GM06990 (cell line): Measurements from ENCODE around the gene MYH6.

Source experiments
- DNase-seq: peaks from one replicate; pipeline ENCODE4 v3.0.0-alpha.2; 2011; ENCODE audit not compliant: insufficient read length; ENCODE audit errors: extremely low read depth
- H3K27me3 ChIP-seq: replicated peaks from 2 replicates; pipeline ENCODE4 v1.6.0; 2011; ENCODE audit warnings: low read length; ENCODE audit not compliant: control insufficient read depth, insufficient read depth
- H3K36me3 ChIP-seq: 2 replicates; pipeline ENCODE4 v1.5.1; 2011; ENCODE audit warnings: low read length; ENCODE audit not compliant: control insufficient read depth, insufficient read depth
- H3K4me3 ChIP-seq: replicated peaks from 2 replicates; pipeline ENCODE4 v1.5.1; 2011; ENCODE audit warnings: low read depth, mild to moderate bottlenecking, control low read depth, low read length
- TF ChIP-seq, protein P1 (sequence below): IDR thresholded peaks from 2 replicates; pipeline ENCODE4 v1.5.1; 2011; ENCODE audit warnings: low read length, control low read depth, mild to moderate bottlenecking, inconsistent platforms; ENCODE audit not compliant: insufficient read depth, poor library complexity, severe bottlenecking

The MYH6 gene

DNA sequence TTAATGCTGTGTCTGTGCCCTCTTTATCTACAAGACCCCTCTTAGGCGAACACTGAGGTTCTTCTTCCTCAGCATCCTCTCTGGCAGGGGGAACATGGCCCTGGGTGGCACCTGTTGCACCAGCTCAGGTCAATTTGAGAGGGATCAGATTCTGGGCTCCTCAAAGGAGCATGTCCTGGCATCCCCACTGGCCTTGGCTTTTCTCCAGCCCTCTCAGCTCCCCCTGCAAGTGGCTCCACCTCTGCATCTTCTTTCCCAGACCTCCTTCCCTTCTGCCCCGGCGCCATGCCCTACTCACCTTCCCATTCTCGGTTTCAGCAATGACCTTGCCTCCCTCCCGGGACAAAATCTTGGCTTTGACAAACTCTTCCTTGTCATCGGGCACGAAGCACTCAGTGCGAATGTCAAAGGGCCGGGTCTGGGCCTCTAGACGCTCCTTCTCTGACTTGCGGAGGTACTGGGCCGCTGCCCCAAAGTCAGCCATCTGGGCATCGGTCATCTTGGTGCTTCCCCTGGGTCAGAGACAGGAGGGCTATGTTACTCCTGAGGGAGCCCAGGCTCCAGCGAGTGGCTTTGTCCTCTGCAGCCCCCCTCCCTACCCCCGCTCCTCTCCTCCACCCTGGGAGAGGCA is 1.2 kb downstream of the MYH6 start:
- Histone ChIP-seq H3K27me3 (peaks cover 4% of the 10 kb centered on the region), H3K4me3 (no peak overlapping the region), H3K36me3 (no peaks in the 10 kb centered on the region)
- no peak for DNase-seq
- TF ChIP-seq, protein P1, sequence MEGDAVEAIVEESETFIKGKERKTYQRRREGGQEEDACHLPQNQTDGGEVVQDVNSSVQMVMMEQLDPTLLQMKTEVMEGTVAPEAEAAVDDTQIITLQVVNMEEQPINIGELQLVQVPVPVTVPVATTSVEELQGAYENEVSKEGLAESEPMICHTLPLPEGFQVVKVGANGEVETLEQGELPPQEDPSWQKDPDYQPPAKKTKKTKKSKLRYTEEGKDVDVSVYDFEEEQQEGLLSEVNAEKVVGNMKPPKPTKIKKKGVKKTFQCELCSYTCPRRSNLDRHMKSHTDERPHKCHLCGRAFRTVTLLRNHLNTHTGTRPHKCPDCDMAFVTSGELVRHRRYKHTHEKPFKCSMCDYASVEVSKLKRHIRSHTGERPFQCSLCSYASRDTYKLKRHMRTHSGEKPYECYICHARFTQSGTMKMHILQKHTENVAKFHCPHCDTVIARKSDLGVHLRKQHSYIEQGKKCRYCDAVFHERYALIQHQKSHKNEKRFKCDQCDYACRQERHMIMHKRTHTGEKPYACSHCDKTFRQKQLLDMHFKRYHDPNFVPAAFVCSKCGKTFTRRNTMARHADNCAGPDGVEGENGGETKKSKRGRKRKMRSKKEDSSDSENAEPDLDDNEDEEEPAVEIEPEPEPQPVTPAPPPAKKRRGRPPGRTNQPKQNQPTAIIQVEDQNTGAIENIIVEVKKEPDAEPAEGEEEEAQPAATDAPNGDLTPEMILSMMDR = no peak

DNA sequence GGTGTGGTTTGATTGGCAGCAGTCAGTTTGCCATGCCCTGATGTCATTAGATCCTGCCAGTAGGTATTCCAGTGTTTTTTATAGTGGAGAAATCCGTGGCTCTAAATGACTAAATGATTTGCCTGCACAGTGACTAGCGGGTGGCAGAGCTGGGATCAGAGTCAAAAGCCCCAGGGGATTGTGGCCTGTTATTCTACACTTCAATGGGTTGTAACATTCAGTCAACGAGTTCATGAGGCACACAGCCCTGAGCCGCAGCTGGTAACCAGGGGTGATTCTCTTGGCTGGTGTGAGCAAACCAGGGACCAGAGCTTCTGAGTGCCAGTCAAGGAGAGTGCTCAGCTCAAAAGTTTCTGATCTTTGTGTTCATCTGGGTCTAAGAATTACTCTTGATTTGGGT is 1.8 kb downstream of the MYH6 start:
- no peak for DNase-seq
- Histone ChIP-seq H3K27me3 (peaks cover 5% of the 10 kb centered on the region), H3K36me3 (no peaks in the 10 kb centered on the region), H3K4me3 (no peak overlapping the region)
- TF ChIP-seq, protein P1 = no peak

DNA sequence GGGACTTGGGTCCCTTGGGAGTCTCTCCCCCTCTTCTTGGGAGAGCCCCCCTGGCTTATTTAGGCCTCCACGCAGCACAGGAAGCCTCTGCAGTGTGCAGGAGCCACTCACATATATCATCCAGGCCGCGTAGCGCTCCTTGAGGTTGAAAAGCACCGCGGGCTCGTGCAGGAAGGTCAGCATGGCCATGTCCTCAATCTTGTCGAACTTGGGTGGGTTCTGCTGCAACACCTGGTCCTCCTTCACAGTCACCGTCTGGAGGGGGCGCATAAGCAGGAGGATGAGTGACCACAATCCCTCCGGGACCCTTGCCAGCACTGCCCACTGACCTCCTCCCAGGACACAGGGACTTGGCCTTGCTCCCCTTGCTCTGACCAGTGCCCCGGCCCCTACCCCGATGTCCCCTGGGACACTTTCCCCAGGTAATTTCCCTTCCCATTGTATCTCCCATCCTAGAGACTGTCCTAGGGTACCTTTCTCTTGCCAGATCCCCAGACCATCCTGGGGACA is 2.5 kb downstream of the MYH6 start:
- H3K36me3 ChIP-seq = no peaks in the 10 kb centered on the region
- no peak overlapping the region for H3K4me3 ChIP-seq
- TF ChIP-seq, protein P1 = no peak
- H3K27me3 ChIP-seq = peaks cover 5% of the 10 kb centered on the region
- no peak for DNase-seq

DNA sequence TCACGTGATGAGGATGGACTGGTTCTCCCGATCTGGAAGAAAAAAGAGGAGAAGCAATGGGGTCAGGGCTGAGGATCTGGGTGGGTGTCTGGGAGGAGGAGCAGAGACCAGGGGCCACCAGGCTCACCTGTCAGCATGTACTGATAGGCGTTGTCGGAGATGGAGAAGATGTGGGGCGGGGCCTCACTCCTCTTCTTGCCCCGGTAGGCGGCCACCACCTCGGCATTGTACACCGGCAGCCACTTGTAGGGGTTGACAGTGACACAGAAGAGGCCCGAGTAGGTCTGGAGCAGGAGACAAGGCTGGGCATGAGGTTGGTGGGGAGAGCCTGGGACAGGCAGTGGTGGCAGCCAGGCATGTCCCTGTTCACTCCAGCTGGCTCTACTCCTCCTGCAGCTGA is 3.0 kb downstream of the MYH6 start:
- no peak overlapping the region for H3K4me3 ChIP-seq
- peaks cover 5% of the 10 kb centered on the region for H3K27me3 ChIP-seq
- TF ChIP-seq, protein P1 = no peak
- no peak for DNase-seq
- H3K36me3 ChIP-seq = no peaks in the 10 kb centered on the region

DNA sequence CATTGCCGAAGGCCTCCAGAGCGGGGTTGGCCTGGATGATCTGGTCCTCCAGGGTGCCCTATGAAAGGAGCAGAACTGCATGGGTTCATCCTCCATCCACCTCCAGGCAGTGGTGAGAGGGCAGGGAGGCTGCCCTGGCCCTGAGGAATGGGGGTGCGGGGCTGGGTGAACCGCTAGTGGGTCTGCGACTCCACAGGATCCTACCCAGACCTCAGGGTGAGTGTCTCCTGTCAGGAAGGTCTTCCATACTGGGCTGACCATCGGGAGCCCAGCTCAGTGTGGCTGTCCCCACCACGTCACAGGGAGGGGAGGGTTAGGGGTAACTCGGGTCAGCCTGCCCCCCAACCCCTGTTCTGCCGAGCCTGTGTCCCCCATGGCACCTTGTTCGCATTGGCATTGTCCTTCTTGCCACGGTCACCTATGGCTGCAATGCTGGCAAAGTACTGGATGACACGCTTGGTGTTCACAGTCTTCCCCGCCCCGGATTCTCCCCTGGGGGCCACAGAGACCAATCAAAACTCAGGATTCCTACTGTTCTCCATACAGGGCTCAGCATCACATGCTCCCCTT is 3.7 kb downstream of the MYH6 start:
- Histone ChIP-seq H3K27me3 (peaks cover 5% of the 10 kb centered on the region), H3K4me3 (no peak overlapping the region), H3K36me3 (no peaks in the 10 kb centered on the region)
- DNase-seq = no peak
- TF ChIP-seq, protein P1 = no peak

DNA sequence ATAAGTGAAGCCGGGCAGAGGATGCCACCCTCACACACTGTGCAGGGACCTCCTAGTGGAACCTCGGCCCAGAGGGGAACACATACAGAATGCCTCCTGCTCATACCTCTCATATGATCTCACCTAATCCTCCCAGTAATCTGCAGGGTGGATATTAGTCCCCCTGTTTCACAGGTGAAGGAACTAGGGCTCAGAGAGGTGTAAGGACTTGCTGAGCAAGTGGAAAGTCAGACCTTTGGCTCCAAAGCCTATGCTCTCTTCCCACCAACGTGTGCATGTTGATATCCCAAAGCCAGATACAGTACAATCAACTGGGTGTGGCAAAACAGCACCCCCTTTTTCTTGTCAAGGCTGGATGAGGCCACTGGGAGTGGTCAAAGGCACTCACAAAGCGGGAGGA is 4.2 kb downstream of the MYH6 start:
- Histone ChIP-seq H3K27me3 (peaks cover 5% of the 10 kb centered on the region), H3K36me3 (no peaks in the 10 kb centered on the region), H3K4me3 (no peak overlapping the region)
- no peak for DNase-seq
- TF ChIP-seq, protein P1 = no peak
